ENCODE measurements around the gene CRYBG1.
"Not testable (repeated sequence)": the region's sequence is repeated elsewhere in the genome, so short reads cannot be mapped to it uniquely, and the experiment has no call there.

- TF ChIP-seq POLR2A (IDR thresholded peaks at IDR 0.05) = not testable (repeated sequence)
- TF ChIP-seq, protein P1, sequence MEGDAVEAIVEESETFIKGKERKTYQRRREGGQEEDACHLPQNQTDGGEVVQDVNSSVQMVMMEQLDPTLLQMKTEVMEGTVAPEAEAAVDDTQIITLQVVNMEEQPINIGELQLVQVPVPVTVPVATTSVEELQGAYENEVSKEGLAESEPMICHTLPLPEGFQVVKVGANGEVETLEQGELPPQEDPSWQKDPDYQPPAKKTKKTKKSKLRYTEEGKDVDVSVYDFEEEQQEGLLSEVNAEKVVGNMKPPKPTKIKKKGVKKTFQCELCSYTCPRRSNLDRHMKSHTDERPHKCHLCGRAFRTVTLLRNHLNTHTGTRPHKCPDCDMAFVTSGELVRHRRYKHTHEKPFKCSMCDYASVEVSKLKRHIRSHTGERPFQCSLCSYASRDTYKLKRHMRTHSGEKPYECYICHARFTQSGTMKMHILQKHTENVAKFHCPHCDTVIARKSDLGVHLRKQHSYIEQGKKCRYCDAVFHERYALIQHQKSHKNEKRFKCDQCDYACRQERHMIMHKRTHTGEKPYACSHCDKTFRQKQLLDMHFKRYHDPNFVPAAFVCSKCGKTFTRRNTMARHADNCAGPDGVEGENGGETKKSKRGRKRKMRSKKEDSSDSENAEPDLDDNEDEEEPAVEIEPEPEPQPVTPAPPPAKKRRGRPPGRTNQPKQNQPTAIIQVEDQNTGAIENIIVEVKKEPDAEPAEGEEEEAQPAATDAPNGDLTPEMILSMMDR (IDR thresholded peaks at IDR 0.05) = not testable (repeated sequence)
These were observed 188.5 kb downstream of the CRYBG1 start for GRCh38 chr6:106548926-106549455.

Data from body of pancreas (tissue), 4 donors.